SH-SY5Y (cell line): ENCODE measurements around the gene PLEKHA5.

Source experiments
- GATA2 ChIP-seq: IDR thresholded peaks from 2 replicates; pipeline ENCODE4 v1.6.1; 2011; ENCODE audit warnings: mild to moderate bottlenecking, low read depth, low read length
- GATA3 ChIP-seq: IDR thresholded peaks from 2 replicates; pipeline ENCODE4 v1.6.1; 2011; ENCODE audit warnings: low read depth, mild to moderate bottlenecking, low read length, moderate library complexity

DNA sequence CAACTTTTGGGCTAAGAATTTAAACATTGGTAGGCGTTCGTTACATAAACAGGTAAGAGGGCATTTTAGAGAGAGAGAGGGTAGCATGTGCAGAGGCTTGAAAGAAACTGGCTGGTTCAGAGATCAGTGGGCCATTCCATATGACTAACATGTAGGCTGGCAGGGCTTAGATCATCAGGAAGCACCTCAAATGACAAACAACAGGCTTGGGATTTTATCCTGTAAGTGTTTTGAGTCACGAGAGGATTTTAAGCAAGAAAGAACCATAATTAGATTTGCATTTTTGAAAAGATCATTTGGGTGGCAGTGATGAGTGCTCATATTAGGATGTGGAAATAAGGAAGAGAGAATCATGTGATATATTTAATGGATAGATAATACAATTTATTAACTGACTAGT lies 8.7 kb upstream of the PLEKHA5 start:
- TF ChIP-seq GATA3 (no peak), GATA2 (no peak)
